NB4 (cell line): ENCODE data around the gene FNDC11.

Experiments used
- DNase-seq: peaks from one replicate; pipeline ENCODE4 v3.0.0; 2010; ENCODE audit warnings: low read depth
- H3K4me3 ChIP-seq: one replicate; pipeline ENCODE4 v1.5.1; 2011; ENCODE audit warnings: mild to moderate bottlenecking, low read depth, low read length, moderate library complexity
- MYC ChIP-seq: IDR thresholded peaks from 2 replicates; pipeline ENCODE4 v1.6.1; 2011; ENCODE audit warnings: low read depth, low read length
- POLR2A ChIP-seq: IDR thresholded peaks from 2 replicates; pipeline ENCODE4 v1.6.1; 2011; ENCODE audit warnings: mild to moderate bottlenecking; ENCODE audit not compliant: insufficient read length; ENCODE audit errors: extremely low read depth
- TF ChIP-seq, protein P1 (sequence below): IDR thresholded peaks from one replicate; pipeline ENCODE4 v1.5.1; 2012; ENCODE audit warnings: low read depth, low read length
- TF ChIP-seq, protein P2 (sequence below): IDR thresholded peaks from 2 replicates; pipeline ENCODE4 v1.6.1; 2011; ENCODE audit warnings: low read depth, low read length

FNDC11 gene

DNA sequence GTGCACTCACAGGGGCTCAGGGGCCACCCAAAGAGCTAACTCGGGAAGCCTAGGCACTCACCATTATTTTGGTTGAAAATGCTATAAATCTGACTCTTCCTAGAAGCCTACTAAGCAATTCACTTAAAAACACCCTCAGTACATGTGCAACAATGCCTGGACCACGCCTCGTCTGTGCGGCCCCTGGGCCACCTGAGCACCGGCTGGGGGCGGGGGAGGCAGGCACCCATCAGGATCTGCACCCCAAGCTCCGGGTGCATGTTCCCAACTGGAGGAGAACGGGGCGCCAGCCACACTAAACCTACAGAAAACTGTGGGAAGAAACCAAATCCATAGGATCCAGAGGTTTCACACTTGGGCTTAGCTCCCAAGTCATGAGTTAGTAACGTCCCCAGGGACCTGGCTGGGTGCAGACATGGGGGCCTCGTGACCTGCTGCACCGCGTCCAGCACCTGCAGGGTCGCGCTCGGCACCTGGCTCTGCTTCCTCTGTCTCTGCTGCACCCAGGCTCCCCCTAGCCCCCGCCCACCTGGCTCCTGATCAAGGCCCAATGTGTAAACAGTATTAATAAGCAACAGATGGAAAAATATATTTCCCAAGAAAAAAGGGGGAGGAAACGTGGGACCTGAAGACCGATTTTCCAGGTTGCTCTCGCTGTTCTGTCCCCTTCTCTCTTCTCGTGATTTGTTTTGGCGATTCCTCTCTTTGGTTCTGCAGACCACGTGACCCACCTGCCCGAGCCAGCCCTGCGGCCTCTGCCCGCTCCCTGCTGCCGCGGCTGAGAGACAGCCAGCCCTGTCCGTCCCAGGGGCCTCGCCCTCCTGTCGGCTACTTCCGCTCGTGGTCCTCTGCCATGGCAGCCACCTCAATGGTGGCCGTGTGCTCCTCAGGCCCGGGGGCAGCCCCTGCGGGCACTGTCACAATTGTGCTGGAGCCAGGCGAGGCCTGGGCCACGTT is 35.6 kb downstream of the FNDC11 start:
- DNase-seq: no peak
- H3K4me3 ChIP-seq: no peak overlapping the region
- TF ChIP-seq, protein P1, sequence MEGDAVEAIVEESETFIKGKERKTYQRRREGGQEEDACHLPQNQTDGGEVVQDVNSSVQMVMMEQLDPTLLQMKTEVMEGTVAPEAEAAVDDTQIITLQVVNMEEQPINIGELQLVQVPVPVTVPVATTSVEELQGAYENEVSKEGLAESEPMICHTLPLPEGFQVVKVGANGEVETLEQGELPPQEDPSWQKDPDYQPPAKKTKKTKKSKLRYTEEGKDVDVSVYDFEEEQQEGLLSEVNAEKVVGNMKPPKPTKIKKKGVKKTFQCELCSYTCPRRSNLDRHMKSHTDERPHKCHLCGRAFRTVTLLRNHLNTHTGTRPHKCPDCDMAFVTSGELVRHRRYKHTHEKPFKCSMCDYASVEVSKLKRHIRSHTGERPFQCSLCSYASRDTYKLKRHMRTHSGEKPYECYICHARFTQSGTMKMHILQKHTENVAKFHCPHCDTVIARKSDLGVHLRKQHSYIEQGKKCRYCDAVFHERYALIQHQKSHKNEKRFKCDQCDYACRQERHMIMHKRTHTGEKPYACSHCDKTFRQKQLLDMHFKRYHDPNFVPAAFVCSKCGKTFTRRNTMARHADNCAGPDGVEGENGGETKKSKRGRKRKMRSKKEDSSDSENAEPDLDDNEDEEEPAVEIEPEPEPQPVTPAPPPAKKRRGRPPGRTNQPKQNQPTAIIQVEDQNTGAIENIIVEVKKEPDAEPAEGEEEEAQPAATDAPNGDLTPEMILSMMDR: no peak
- TF ChIP-seq POLR2A (no peak), MYC (no peak)
- TF ChIP-seq, protein P2, sequence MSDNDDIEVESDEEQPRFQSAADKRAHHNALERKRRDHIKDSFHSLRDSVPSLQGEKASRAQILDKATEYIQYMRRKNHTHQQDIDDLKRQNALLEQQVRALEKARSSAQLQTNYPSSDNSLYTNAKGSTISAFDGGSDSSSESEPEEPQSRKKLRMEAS: no peak

DNA sequence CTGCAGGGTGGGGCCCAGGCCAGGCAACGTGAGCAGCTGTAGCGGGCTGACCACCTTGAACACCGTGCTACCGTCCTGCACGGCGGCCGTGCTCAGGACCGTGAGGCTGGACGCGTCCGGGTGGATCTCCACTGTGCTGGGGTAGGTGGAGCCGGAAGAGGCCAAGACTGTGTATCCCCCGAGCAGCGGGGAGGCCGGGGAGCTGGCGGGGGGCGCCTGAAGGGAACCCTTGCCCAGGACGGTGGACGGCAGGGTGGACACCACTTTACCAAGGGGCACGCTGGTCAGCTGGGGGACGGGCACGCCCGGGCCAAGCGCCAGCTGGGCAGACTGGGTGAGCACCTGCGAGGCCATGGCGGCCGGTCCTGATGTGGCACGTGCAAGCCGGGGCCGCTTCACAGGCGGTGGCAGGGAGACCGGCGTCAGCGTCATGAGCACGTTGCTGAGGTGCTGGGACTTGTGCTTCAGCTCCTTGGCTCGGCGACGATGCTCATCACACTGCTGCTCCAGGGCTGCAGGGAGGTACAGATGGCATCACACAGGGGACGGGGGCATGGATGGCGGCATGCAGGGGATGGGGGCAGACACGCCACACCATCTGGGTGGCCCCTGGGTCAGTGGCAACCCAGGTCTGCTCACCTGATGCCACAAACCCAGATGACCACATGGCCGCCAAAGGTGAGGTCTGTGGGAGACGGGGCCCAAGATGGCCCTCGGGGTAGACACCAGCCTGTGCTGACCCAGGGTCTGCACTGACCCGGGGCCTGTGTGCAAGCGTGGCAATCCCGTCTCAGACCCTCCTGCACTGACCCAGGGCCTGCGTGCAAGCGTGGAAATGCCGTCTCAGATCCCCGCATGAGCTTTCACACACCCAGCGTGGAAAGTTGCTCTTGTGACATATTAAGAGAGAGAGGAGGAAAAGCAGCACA is 36.5 kb downstream of the FNDC11 start:
- no peak overlapping the region for H3K4me3 ChIP-seq
- no peak for TF ChIP-seq POLR2A
- TF ChIP-seq, protein P1: no peak
- TF ChIP-seq, protein P2: no peak
- no peak for TF ChIP-seq MYC
- DNase-seq: no peak

DNA sequence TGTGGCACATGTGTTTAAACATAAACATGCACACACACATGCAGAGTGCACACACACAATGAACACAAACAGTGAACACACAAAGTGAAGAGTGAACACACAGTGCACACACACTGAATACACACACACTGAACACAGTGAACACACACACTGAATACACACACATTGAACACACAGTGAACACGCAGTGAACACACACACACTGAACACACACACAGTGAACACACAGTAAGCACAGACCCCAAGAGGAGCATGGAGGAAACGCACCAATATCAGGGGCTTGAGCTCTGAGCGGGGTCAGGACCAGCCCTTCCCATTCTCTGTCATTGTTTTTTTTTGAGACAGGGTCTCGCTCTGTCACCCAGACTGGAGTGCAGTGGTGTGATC is 37.2 kb downstream of the FNDC11 start:
- TF ChIP-seq, protein P1: no peak
- TF ChIP-seq POLR2A: no peak
- no peak overlapping the region for H3K4me3 ChIP-seq
- no peak for DNase-seq

DNA sequence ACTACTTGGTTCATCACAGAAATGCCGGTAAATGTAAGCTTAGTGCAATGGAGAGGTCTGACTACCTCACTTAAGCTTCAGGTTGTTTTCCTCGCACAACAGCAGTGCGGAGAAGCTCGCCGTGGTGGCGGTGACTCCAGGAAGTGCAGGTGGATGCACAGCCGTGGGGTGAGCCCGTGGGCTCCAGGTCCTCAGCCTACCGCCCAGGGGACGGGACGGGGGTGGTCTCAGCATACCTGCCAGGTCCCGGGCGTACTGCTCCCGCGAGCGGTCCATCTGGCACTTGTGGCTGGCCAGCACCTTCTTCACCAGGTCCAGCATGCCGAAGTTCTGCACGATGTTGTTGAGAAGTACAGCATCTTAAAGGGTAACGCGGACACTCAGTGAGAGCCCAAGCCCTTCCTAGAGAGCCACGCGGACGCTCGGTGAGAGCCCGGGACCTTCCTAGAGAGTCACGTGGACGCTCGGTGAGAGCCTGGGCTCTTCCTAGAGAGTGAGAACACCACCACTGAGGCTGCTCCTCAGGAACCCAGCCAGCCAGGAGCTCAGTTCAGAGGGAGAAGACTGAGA is 37.9 kb downstream of the FNDC11 start:
- DNase-seq: no peak
- TF ChIP-seq MYC (no peak), POLR2A (no peak)
- TF ChIP-seq, protein P2: no peak
- TF ChIP-seq, protein P1: no peak
- no peak overlapping the region for H3K4me3 ChIP-seq

DNA sequence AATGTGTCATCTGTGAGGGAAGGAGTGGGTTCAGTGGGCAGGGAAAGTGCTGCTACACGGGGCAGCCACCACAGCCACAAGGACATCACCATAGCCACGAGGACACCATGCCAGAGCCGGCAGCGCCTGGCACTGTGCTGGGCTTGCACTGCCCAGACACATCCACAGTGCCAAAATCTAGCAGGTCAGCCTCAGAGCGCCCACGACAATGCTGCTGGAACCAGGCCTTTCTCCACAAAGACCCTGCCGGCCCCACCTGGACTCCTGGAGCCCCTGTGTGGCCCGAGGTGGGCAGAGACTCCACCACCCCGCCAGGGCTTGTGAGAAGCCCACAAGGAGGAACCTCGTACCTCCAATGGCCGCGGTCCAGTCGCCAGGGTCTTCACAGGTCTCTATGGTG is 38.7 kb downstream of the FNDC11 start:
- no peak for DNase-seq
- no peak overlapping the region for H3K4me3 ChIP-seq
- TF ChIP-seq, protein P1: no peak
- TF ChIP-seq, protein P2: no peak
- TF ChIP-seq POLR2A: no peak
- TF ChIP-seq MYC: no peak
